Chondrocyte (in vitro differentiated cells): ENCODE data around the gene MGAT3. TPM values are rescaled to one million over a fixed set of nuclear protein-coding genes. Genes with fewer than 3 reads are reported as not detected.
A peak's percentile ranks its signal among the peaks of the same experiment; 100 is the strongest.

ENCODE experiments used
- DNase-seq: peaks from one replicate; pipeline ENCODE4 v3.0.0; 2021; ENCODE audit warnings: mixed read lengths, low spot score
- H3K27ac Mint-ChIP-seq: one replicate; pipeline ENCODE4 v1.8.0; 2021; ENCODE audit warnings: mild to moderate bottlenecking, moderate library complexity, mixed read lengths; ENCODE audit not compliant: unreplicated experiment
- H3K27me3 Mint-ChIP-seq: 2 replicates; pipeline ENCODE4 v1.8.0; 2021; ENCODE audit warnings: low read depth, mixed read lengths
- H3K36me3 Mint-ChIP-seq: 2 replicates; pipeline ENCODE4 v1.8.0; 2021; ENCODE audit warnings: low read depth, mixed read lengths
- H3K4me1 Mint-ChIP-seq: 2 replicates; pipeline ENCODE4 v1.8.0; 2021; ENCODE audit warnings: low read depth, mild to moderate bottlenecking, mixed read lengths
- H3K4me3 Mint-ChIP-seq: one replicate; pipeline ENCODE4 v1.8.0; 2021; ENCODE audit warnings: mild to moderate bottlenecking, moderate library complexity, mixed read lengths; ENCODE audit not compliant: unreplicated experiment
- H3K9me3 Mint-ChIP-seq: 2 replicates; pipeline ENCODE4 v1.8.0; 2021; ENCODE audit warnings: low read depth, mixed read lengths
- total RNA-seq: library from RNA; stranded (reverse); gene quantifications from 3 replicates; pipeline ENCODE4 v1.2.1, GENCODE V29; 2021
- TF ChIP-seq, protein P1 (sequence below): fragments of 200-600 bp; sonication (generic); IDR thresholded peaks from 2 replicates; pipeline ENCODE4 v1.5.0; 2021; ENCODE audit warnings: antibody characterized with exemption, mild to moderate bottlenecking, moderate library complexity

Gene MGAT3
- total RNA-seq, 1 donor from 2014 or later: 6.1 TPM

DNA sequence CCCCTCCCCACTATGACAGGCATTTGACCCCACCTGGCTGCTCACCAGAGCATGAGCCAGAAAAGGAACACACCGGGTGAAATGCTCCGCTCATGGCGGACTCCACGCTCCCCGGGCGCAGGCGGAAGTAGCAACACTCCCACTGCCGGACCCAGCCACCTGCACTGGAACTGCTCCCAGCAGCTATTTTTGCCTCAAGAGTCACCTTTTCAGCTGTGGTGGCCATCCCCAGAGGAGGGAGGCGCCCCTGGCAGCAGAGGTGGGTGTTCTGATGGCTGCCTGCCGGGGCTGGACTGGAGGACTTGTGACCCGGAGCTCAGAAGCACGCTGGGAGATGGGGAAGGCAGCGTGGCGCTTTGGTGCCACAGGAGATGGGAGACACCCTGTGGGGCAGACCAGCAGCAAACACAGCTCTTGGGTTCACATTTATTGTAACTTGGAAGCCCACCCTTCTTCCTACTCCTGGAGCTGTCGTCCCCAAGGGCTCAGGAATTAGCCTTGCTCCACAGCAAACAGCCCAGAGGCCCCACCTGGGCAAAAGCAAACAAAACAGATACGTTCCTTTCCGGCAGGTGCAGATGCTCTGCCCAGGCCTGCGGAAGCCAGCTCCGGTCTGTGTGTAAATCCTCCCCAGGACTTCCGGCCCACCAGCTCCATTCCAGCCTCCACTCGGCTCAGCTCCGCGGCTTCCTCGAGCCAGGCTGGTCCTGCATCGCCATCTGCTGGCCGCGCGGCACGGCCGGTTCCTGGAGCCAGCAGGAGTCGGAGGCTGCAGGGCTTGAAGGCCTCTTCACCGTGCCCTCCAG lies 72.1 kb downstream of the MGAT3 start:
- H3K27me3 Mint-ChIP-seq: no peaks in the 10 kb centered on the region
- peaks cover 11% of the 10 kb centered on the region for H3K36me3 Mint-ChIP-seq
- DNase-seq: peak; percentile 95
- peak overlapping the region; percentile 77 for H3K27ac Mint-ChIP-seq
- H3K4me1 Mint-ChIP-seq: peaks cover 59% of the 10 kb centered on the region
- H3K4me3 Mint-ChIP-seq: peak overlapping the region; percentile 47
- no peaks in the 10 kb centered on the region for H3K9me3 Mint-ChIP-seq
- TF ChIP-seq, protein P1, sequence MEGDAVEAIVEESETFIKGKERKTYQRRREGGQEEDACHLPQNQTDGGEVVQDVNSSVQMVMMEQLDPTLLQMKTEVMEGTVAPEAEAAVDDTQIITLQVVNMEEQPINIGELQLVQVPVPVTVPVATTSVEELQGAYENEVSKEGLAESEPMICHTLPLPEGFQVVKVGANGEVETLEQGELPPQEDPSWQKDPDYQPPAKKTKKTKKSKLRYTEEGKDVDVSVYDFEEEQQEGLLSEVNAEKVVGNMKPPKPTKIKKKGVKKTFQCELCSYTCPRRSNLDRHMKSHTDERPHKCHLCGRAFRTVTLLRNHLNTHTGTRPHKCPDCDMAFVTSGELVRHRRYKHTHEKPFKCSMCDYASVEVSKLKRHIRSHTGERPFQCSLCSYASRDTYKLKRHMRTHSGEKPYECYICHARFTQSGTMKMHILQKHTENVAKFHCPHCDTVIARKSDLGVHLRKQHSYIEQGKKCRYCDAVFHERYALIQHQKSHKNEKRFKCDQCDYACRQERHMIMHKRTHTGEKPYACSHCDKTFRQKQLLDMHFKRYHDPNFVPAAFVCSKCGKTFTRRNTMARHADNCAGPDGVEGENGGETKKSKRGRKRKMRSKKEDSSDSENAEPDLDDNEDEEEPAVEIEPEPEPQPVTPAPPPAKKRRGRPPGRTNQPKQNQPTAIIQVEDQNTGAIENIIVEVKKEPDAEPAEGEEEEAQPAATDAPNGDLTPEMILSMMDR: peak; percentile 96

DNA sequence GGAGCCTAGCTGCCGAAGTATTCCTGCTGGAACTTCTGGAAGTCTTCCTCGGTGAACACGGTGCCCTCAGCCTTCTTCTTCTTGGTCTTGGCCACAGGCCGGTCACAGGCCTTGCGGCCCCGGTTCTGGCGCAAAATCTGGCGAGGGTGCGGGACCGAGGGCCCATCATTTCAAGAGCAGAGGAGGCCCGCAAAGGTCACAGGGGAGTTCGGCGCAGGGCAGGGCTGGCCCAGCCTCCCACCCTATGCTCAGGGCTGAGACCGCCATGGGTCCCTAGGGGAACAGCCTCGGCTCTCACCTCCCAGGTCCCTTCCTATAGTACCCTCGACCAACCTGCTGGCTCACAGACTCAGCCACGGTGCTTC lies 72.7 kb downstream of the MGAT3 start:
- Mint-ChIP-seq H3K27ac (peak overlapping the region; percentile 36), H3K36me3 (peaks cover 8% of the 10 kb centered on the region), H3K4me3 (peak overlapping the region; percentile 47), H3K9me3 (no peaks in the 10 kb centered on the region), H3K4me1 (peaks cover 62% of the 10 kb centered on the region), H3K27me3 (no peaks in the 10 kb centered on the region)
- no peak for DNase-seq
- TF ChIP-seq, protein P1: peak; percentile 56

DNA sequence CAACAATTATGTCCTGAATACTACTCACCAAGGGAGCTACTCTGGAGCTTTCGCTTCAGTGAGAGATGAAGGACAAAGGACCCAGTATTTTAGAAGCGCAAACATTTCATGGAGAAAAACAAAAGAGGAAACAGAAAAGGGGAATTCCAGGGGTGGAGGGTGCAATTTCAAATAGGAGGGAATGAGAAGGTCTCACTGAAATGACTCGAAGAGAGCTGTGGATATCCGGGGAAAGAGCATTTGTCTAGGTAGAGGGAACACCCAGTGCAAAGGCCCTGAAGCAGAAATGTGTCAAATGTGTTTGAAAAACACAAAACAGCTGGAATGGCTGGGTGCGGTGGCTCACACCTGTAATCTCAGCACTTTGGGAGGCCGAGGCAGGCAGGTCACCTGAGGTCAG lies 73.3 kb downstream of the MGAT3 start:
- peak overlapping the region; percentile 54 for H3K27ac Mint-ChIP-seq
- no peak for DNase-seq
- no peaks in the 10 kb centered on the region for H3K9me3 Mint-ChIP-seq

DNA sequence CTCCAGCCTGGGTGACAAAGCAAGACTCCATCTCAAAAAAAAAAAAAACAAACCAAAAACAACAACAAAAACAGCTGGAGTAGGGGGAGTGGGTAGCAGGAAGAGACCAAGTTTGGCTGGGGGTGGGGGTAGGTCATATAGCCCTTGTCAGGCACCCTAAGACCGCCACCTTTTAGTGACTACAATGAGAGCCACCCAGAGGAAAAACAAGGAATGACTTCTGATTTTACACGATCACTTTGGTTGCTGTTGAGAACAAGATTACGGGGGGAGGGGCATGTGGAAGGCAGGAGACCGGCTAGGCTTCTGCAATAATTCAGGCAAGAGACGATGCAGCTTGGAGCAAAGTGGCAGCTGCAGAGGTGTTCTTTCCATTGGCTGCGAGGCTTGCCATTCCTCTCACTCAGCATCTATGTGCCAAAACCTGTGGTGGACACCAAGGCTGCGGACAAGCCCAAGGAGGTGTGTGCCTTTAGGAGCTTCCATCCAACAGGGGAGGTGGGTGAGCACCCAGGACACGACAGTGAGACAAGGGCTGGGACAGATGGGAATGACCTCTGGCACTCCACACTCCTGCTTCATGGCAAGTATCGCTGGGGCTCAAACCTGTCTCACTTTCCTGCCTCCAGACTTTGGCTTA lies 74.0 kb downstream of the MGAT3 start:
- Mint-ChIP-seq H3K27ac (peak overlapping the region; percentile 86), H3K27me3 (no peaks in the 10 kb centered on the region), H3K4me3 (peak overlapping the region; percentile 45), H3K36me3 (peaks cover 5% of the 10 kb centered on the region), H3K4me1 (peaks cover 53% of the 10 kb centered on the region), H3K9me3 (no peaks in the 10 kb centered on the region)
- TF ChIP-seq, protein P1: peak; percentile 66
- no peak for DNase-seq

More for the DNA sequence above, 73.3 kb downstream of the MGAT3 start:
- TF ChIP-seq, protein P1: no peak
- Mint-ChIP-seq H3K4me1 (peaks cover 58% of the 10 kb centered on the region), H3K27me3 (no peaks in the 10 kb centered on the region), H3K4me3 (peak overlapping the region; percentile 2), H3K36me3 (peaks cover 5% of the 10 kb centered on the region)

DNA sequence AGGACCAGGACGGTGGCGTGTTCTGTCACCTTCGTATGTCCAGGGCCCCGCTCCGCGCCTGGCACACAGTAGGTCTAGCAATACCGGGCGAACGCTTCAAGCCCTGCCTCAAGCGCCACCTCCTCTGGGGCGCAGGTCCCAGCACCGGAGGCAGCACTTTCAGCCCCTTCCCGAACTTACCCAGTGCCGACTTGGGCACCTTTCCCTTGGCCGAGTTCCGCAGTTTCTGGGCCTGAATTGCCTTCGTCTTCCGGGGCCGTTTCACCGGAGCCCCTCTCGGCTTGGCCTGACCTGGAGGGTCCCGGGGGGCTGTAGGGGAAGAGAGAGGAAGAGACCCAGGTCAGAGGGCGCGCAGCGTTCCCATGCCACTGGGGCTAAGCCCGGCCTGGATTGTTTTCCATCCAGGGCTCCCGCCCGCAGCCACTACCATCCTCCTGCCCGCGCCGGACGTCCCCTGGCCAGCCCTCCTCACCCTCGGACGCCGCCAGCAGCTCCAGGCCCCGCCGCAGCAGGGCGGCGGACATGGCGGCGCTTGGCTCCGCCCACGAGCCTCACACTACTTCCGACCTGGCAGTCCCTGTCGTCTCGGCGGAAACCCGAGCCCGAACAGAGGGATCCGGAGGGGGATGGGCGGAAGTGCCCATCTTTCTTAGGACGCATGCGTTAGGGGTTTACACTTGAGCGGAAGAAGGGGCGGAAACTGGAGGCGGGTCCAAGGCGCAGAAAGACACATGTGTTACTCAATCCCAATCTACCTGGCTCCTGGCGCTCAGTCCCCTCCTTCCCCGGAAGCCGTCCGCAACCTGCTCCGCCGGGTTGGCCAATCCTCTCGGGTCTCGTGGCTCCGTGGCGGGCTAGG lies 75.6 kb downstream of the MGAT3 start, which contains the start of gene RPS19BP1:
RPS19BP1 (minus strand) TSS at position 534 of the 859 bp plus-strand sequence; CDS start at position 524, 10 bp downstream.
- Mint-ChIP-seq H3K4me3 (peak within 1 kb of the TSS; percentile 90), H3K9me3 (no peaks in the 10 kb centered on the region), H3K36me3 (peaks cover 5% of the 10 kb centered on the region), H3K27me3 (no peaks in the 10 kb centered on the region), H3K27ac (peak within 1 kb of the TSS; percentile 86), H3K4me1 (peaks cover 48% of the 10 kb centered on the region)
- peak; percentile 98 for DNase-seq
- TF ChIP-seq, protein P1: peak; percentile 32
